Measurements from ENCODE around the gene SEMA6B. TPM values are rescaled to one million over a fixed set of nuclear protein-coding genes. Genes with fewer than 3 reads are reported as not detected.
"Not testable (repeated sequence)": the region's sequence is repeated elsewhere in the genome, so short reads cannot be mapped to it uniquely, and the experiment has no call there.

Gene SEMA6B
- total RNA-seq, 1 experiment from 2014 or later = 29.2 TPM

GRCh38 chr19:4547303-4548237, 11.9 kb downstream of the SEMA6B start:
- no peak for DNase-seq (ENCODE audit: low spot score)

GRCh38 chr19:4543842-4544647, 15.4 kb downstream of the SEMA6B start:
- DNase-seq (ENCODE audit: low spot score) = no peak

GRCh38 chr19:4542896-4543841, 16.3 kb downstream of the SEMA6B start:
- no peak for DNase-seq (ENCODE audit: low spot score)

GRCh38 chr19:4541806-4542145, 17.7 kb downstream of the SEMA6B start:
- not testable (repeated sequence) for DNase-seq (ENCODE audit: low spot score)

- no peak for DNase-seq (ENCODE audit: low spot score)
Observed at GRCh38 chr19:4541114-4541805, 18.2 kb downstream of the SEMA6B start.

GRCh38 chr19:4539693-4540581, 19.5 kb downstream of the SEMA6B start, which contains the start of gene LRG1:
Gene LRG1, minus strand, starts transcription at chr19:4540036. Its CDS starts 23 bp downstream, at chr19:4540013.
- no peak for DNase-seq (ENCODE audit: low spot score)

- DNase-seq (ENCODE audit: low spot score) = no peak
Observed at GRCh38 chr19:4539169-4539692, 20.3 kb downstream of the SEMA6B start.

GRCh38 chr19:4538601-4538954, 20.9 kb downstream of the SEMA6B start:
- no peak for DNase-seq (ENCODE audit: low spot score)

GRCh38 chr19:4537953-4538600, 21.4 kb downstream of the SEMA6B start:
- no peak for DNase-seq (ENCODE audit: low spot score)

GRCh38 chr19:4536798-4537197, 22.7 kb downstream of the SEMA6B start:
- DNase-seq (ENCODE audit: low spot score) = no peak

- DNase-seq (ENCODE audit: low spot score) = no peak
Observed at GRCh38 chr19:4534836-4535658, 24.4 kb downstream of the SEMA6B start, which contains the start of gene PLIN5. Gene PLIN5, minus strand, starts transcription at chr19:4535224. Its CDS starts 1,150 bp downstream, at chr19:4534074.

GRCh38 chr19:4533835-4534424, 25.6 kb downstream of the SEMA6B start:
- no peak for DNase-seq (ENCODE audit: low spot score)

- no peak for DNase-seq (ENCODE audit: low spot score)
Observed at GRCh38 chr19:4533334-4533733, 26.1 kb downstream of the SEMA6B start.

GRCh38 chr19:4531562-4532165, 27.8 kb downstream of the SEMA6B start:
- DNase-seq (ENCODE audit: low spot score) = no peak

- DNase-seq (ENCODE audit: low spot score) = no peak
Observed at GRCh38 chr19:4529924-4530522, 29.5 kb downstream of the SEMA6B start.

- no peak for DNase-seq (ENCODE audit: low spot score)
Observed at GRCh38 chr19:4528843-4529242, 30.6 kb downstream of the SEMA6B start.

- DNase-seq (ENCODE audit: low spot score) = not testable (repeated sequence)
Observed at GRCh38 chr19:4527377-4527776, 32.1 kb downstream of the SEMA6B start.

Measured in A172 (cell line).